Activated effector memory CD4-positive, alpha-beta T cell treated with Interleukin-2 at 50 U/mL for 16 hours (primary cell): ENCODE data around the gene MYO1G.
A peak's percentile ranks its signal among the peaks of the same experiment; 100 is the strongest.
"Not testable (repeated sequence)": the region's sequence is repeated elsewhere in the genome, so short reads cannot be mapped to it uniquely, and the experiment has no call there.

ENCODE experiments used
- DNase-seq: peaks from one replicate; pipeline ENCODE4 v3.0.0-alpha.2; 2020

The MYO1G gene

DNA sequence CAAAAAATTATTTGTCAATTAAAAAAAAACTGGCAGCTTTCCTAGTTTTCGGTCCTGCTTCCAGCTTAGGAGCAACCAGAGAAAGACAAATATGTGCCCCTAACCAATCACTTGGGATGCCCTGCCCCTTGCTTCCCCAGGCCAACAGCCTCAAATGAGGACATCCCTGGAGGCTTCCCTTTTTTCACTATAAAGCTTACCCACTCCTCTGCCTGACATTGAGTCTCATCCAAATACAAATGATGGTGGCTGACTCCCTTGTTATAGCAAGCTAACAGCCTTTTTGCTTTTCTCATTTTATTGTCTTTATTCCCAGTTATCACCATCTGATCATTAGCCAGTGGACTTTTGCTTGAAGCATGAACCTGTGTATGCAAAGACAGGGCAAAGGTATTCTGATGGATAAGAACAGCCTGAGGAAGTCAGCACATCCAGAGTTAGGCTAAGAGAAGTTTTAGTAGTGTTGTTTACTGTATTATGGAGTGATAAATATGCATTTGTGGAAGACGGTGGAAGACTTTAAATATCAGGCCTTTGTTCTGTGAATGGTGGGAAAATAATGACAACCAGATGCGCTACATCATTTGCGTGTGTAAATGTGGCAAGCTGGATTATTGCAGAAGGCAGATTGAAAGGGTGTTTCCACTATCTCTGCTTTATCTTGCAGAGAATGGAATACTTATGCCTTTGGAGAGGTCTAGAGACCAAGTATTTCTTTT, 19.5 kb upstream of the MYO1G start:
- DNase-seq, result no peak

DNA sequence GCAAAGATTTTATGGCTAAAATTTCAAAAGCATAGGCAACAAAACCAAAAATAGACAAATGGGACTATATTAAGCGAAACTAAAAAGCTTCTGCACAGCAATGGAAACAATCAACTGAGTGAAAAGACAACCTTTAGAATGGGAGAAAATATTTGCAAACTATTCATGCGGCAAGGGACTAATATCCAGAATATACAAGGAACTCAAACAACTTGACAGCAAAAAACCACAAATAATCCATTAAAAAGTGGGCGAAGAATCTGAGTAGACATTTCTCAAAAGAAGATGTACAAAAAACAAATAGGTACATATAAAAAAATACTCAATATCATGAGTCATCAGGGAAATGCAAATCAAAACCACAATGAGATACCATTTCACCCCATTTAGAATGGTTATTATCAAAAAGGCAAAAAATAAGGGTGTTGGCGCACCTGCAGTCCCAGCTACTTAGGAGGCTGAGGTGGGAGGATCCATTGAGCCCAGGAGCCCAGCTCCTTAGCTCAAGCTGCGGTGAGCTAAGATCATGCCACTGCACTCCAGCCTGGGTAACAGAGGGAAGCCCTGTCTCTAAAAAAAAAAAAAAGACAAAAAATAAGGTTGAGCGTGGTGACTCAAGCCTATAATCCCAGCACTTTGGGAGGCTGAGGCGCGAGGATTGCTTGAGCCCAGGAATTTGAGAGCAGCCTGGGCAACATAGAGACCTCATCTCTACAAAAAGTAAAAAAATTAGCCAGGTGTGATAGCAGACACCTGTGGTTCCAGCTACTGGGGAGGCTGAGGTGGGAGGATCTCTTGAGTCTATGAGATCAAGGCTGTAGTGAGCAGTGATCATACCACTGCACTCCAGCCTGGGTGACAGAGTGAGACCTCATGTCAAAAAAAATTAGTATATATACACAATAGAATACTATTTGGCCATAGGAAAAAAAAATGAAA, 17.0 kb upstream of the MYO1G start:
- peak; percentile 22 for DNase-seq

DNA sequence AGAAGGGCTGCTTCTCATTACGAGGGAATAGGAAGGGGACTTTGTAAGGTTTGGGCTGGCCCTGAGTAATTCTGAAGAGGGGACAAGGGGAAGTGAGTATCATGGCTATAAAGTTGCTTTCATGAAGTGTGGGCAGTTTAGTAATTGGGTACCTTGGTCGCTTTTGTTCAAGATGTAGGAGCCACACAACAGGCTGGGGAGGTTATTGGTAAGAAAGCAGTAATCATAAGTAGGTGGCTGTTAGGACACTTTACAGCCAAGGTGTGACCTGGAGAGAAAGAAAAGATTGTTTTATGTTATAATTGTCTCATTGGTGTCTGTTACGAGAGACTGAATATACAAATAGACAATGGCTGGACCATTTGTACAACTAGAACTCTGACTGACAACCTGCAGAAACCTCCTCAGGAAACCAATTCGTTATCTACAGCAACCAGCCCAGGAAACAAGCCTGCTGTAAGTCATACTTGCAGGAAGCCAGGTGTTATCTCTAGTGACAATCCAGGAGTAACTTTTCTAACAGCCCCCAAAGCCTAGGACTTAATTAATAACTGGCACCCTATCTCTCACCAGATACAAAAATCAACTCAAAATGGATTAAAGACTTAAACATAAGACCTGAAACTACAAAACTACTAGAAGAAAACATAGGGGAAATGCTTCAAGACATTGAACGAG, 16.2 kb upstream of the MYO1G start:
- no peak for DNase-seq

DNA sequence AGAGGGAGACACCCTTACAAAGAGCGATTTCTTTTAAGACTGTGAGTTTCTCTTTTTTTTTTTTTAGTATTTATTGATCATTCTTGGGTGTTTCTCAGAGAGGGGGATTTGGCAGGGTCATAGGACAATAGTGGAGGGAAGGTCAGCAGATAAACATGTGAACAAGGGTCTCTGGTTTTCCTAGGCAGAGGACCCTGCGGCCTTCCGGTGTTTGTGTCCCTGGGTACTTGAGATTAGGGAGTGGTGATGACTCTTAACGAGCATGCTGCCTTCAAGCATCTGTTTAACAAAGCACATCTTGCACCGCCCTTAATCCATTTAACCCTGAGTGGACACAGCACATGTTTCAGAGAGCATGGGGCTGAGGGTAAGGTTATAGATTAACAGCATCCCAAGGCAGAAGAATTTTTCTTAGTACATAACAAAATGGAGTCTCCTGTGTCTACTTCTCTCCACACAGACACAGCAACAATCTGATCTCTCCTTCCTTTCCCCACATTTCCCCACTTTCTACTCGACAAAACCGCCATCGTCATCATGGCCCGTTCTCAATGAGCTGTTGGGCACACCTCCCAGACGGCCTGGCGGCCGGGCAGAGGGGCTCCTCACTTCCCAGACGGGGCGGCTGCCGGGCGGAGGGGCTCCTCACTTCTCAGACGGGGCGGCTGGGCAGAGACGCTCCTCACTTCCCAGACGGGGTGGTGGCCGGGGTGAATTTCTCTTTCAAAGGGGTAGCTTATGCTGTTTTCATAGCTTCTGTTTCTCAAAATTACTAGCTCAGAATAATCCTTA, 13.4 kb upstream of the MYO1G start:
- DNase-seq, result not testable (repeated sequence)

DNA sequence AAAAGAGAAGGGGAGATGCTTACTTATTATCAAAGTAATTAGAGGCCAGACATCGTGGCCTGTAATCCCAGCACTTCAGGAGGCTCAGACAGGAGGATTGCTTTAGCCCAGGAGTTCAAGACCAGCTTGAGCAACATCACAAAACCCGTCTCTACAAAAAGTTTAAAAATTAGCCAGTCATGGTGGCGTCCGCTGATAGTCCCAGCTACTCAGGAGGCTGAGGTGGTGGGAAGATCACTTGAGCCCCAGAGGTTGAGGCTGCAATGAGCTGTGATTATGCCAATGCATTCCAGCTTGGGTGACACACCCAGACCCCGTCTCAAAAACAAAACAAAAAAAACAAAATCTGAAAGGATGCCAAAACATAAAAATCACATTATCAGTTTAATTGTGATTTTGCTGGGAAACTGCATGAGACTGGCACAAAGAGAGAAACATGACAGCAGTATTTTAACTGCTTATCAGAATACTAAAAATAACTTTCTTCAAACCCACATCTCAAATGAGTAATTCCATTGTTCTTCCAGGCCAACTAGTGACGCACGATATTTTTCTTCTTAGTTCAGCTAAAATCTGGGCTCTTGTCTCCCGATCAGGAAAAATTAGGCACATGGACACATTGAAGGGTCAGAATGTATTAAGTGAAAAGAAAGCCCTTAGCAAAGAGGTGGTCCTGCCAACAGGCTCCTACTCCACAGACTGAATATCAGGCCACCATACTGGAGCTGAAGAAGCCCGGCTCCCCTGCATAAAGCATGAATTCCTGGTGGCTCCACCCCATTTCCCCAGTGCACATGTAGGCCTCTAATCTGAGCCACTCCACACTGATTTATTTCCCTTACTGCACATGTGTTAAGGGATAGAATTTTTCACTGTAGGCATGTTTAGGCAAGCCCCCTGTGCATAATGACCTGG, 11.6 kb upstream of the MYO1G start:
- no peak for DNase-seq

DNA sequence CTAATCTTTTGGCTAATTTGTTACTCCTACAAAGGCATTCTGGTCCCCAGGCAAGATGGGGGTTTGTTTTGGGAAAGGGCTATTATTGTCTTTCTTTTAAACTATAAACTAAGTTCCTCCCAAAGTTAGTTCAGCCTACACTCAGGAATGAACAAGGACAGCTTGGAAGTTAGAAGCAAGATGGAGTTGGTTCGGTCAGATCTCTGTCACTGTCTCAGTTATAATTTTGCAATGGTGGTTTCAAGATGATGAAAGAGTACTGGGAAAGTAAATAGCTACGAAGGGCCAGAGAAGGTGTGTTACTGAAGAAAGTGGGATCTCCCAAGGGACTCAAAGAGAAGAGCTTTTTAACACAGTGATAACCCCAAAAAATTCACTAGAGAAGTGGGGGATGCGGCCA, 10.3 kb upstream of the MYO1G start:
- no peak for DNase-seq

DNA sequence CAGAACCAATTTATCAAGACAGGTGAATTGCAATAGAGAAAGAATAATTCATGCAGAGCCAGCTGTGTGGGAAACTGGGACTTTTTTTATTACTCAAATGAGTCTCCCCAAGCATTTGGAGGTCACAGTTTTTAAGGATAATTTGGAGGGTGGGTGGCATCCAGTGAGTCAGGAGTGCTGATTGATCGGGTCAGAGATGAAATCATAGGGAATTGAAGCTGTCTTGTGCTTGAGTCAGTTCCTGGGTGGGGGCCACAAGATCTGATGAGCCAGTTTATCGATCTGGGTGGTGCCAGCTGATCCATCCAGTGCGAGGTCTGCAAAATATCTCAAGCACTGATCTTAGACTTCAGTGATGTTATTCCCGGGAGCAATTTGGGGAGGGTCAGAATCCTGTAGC, 9.9 kb upstream of the MYO1G start:
- no peak for DNase-seq

DNA sequence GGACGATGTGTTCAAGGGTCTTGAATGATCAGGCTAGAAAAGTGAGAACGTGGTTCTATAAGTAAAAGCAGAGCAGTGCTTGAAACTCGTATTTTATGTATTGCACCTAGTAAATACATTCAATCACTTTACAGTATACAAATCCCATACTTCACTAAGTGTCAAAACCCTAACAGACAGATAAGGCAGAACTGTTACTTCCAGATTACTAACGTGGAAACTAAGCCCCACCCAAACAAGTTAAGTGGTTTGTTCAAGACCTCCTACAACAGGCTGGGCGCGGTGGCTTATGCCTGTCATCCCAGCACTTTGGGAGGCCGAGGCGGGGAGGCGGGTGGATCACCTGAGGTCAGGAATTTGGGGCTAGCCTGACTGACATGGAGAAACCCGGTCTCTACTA, 9.2 kb upstream of the MYO1G start:
- DNase-seq, result no peak

DNA sequence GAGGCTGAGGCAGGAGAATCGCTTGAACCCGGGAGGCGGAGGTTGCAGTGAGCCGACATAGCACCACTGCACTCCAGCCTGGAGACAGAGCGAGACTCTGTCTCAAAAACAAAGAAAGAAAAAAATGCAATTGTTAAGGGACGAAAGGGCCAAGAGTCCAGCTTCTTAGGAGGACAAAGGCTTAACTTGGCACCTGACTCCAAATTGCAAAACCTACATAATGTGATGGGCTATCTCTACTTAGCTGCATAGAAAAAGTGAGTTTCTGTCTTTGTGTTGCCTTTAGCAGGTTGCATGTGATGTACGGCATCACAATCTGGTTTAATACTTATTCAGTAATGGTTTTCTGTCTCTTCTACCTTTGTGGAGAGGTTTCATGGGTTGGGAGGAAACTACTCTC, 8.6 kb upstream of the MYO1G start:
- no peak for DNase-seq

DNA sequence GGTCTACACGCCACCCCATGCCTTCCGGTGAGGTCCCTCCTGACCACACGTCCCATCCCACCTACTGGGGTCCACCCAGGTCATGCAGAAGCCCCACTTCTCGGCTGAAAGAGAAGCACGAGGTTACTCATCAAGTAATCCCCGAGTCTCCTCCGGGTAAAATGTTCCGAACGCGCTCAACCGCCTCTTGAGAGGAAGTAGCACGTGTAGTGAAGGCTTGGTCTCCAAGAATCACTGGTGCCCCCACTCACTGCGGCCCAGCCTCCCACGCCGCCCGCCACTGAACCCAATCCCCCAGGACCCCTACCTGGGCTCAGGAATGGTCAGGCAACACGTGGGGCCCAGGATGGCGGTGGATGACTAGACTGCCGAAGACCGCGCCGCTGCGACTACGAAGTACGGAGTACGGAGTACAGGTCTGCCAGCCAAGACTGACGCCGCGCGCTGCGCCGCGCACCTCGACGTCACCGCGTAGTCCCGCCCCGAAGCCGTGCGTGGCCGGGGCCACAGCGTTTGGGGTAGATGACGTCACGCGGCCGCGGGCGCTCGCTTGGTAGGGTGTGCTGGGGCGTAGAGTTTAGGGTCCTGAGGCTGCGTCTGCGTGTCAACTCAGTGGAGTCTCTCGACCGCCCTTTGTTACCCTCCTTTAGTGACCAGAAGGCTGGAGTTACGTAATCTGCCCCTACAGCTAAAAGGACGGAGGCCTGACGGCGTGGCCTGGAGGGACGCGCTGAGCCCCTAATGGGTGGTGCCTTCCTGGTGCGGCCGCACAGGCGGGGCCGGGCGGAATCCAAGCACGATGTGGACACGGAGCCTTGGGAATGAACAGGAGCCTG, 7.6 kb upstream of the MYO1G start:
- DNase-seq, result peak; percentile 90

DNA sequence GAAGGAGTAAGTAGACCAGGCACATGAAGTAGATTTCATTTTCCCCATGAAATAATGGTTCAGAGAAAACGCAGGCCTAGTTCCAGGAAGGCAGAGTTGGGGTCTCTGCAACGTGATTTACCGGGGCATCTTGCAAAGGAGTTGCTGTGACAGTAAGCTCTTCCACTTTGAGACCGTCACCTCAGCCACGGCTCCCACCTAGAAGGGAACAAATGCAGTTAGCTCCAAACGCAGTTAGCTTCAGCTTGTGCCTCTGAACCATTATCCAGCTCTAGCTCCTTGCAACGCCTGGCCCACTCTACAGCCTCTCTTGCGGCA, 7.0 kb upstream of the MYO1G start:
- DNase-seq, result no peak

DNA sequence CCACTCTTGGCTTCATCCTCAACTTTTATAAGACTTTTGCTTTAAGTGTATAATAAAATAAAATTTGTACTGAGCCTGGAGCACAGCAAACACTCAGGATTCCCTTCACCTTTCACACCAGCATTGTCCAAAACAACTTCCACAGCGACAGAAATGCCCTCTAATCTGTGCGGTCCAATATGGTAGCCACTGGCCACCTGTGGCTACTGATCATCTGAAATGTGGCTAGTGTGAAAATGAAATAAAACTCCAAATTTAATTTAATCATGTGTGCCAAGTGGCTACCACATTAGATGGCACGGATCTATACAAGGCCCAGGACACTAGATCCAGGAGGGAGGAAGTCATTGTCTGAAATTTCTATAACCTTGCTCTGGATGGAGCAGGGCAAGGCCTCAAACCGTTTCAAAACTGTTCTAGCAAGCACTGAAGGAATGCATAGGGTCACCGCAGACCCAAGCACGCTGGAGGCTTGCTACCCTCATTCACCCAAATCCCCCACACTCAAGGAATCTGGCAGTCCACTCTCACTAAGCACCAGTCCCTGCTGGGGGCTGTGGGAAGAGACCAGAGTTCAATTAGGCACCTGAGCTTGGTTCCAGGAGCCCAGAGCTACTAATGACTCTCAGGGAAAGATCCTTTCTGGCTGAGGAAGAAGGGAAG, 6.3 kb upstream of the MYO1G start:
- DNase-seq, result no peak

DNA sequence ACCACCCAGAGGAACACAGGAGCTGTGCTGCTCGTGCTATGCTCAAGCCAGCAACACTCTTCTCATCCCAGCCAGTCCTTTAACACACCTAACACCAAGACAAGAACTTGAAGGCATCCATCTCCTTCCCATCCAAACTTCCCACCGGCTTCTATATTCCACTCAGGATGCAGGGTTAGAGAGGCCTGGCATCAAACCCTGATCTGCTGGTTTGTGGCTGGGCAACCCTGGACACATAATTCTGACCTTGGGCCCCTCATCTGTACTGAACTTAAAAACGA, 5.6 kb upstream of the MYO1G start:
- no peak for DNase-seq

DNA sequence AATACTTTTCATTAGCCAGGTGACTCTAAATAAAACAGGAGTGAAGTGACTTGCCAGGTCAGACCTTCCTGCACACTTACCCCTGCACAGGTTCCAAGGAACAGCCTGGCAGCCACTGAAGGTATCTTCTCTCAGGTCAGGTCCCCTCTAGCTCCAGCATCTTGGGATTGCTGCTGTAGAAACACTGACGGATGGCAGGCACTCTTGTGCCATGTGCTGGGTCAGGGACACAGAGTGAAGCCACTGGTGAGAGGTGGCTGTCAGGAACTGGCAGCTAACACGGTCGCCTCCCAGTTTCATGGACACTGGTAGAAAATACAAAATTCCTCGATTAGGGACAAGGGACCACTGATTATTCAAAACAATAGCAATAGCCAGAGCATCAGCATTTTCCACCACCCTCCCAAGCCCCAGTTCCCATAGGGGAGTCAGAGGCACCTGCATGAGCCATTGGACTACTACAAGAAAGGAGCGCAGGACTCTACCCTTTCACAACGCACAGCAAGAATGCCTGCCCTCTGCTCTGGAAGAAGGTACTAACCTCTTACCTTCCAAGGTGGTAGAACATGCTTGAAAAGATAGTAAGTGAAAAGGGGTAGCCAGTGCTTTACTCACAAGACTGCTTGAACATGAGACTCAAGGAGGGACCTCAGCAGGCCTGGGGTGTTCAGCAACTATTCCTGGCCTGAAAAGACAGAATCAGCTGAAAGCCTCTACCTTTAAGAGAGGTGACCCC, 5.1 kb upstream of the MYO1G start:
- no peak for DNase-seq

DNA sequence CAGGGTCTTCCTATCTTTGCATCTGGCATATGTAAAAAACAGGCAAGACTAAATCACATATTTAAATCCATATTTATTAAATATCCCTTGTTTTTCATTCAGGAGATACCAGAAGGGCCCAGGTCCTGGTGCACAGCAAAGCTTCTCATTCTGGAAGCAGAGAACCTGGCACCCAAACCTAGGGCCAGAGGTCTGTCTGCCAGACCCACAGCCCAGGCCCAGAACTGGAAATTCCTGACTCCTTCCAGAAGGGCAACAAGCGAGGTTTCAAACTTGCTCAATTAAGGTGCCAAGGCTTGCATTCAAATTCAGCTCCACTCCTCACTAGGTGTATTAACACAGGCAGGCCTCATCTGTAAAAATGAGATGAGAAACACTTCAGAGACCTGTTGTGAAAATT, 4.2 kb upstream of the MYO1G start:
- DNase-seq, result no peak

DNA sequence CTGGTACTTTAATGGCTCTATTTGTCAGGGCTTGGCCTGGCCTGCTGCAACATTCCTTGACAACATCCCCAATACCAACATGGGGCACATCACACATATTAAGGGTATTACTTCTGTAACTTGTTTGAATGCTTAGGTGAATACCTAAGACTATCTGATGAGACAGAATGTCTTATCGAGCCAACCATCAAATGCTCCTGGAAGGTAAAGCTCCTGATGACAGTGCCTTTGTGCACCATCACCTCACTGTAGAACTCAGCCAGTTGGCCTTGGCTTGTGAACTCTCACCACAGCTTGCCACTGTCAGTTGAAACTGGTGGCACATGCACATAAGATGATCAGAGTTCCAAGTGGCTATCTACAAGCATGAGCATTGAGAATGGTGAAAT, 3.7 kb upstream of the MYO1G start:
- DNase-seq, result no peak

DNA sequence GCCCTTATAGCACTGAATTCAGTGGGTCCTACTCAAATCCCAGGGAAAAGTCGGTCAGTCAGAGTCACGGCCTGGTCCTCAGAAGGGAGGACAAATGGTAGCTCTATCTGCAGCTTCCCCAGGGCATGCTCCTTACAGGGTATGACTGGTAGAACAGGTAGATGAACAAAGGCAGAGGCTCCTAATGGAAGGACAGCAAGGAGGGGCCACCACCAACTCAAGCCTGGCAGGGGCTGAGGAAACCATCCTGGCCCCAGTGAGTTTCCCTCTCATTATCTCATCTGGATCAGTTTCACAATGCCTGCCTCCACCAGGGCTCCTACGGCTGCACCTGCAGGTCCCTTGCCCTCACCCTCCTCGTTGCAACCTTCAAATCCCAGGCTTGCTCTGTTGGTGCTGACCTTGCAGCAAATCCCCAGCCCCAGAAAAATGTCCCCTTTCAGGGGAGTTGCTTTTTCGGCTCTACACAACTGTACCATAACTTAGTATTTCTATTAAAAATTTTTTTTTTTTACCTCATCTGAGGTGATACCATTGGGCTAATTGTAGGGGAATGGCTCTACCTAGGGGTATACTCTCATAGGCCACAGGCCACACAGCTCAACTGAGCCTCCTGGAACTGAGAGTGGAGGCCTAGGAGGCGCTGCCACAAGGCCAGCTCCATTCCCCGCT, 2.4 kb upstream of the MYO1G start:
- no peak for DNase-seq

DNA sequence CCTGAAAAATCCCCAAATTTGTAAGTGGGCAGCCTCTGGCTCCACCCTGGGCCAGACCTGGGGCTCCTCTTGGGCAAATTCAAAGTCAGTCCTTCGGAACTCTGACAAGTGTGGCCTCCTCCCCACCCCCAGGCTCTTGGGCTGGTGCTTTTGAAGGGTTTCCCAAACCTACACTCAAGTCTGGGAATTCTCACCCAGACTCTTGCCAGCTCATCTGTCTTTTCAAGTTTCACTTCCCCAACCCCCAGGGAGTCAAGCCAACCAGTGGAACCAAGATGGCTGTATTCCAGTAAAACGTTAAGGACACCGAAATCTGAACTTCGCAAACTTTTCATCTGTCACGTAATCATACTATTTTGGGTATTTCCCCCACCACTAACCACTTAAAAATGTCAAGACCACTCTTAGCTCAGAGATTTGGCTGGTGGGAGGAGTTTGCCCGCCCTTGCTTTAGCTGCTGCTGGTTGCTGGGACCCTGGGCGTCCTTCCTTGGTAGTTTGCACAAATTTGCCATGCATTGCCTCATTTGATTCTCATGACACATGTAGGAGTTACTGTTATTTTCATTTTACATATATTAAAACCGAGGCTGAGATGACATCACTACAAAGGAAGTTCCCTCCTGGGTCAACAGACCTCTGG, 1.7 kb upstream of the MYO1G start:
- peak; percentile 28 for DNase-seq
